ENCODE data around the gene LRIG1.

Gene LRIG1

DNA sequence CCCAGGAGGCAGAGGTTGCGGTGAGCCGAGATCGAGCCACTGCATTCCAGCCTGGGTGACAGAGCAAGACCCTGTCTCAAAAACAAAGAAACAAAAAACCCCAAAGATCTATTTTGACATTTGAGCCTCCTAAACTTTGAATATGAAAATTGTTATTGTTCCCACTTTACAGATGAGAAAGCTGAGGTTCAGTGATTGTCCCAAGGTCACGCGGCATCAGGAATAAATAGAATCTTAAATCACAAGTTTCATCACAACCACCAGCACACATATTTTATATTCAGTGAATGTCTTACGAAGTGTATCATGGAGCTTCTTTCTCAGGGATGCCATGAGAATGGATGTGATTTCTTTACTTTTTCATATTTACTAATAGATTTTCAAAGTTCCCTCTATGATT, 5.3 kb upstream of the LRIG1 start:
- DNase-seq (ENCODE audit: low read depth in 2 of 2): no peak

DNA sequence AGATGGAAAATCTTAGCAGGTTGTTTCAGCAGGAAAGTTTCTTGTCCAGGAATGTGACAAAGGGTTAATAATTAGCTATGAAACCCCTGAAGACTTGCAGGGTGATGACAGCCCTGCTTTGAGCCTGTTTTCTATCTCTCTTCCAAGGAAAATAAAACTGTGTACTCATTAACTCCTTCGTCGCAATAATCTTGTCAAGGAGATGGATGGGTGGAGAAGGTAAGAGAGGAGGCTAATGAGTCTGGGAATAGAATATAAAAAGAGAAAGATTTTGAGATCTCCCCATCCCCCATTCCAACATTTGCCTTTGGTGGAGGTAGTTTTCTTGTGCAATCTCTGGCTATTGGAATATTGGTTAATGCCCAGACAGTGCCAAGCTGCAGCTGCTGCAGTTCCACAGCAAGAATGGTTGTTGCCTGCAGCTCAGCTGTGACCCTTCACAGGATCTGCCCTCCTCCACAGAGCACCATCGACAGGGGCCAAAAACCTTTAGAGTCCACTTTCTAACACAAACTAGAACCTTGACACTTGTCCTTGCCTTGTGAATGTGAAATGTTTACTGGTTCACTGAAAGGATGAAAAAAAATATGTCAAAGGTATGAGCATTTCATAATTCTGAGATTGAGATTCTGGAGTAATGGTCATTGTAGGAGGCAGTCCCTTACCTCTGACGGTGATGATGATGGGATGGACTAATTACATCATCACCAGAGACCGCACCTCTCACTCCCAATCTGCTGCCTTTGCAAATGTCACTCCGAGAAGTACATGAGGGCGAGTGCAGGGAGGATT, 4.2 kb upstream of the LRIG1 start:
- DNase-seq (ENCODE audit: low read depth in 2 of 2): no peak

- DNase-seq (ENCODE audit: low read depth in 2 of 2): no peak
These were observed 2.2 kb upstream of the LRIG1 start for GRCh38 chr3:66502981-66503380.

DNA sequence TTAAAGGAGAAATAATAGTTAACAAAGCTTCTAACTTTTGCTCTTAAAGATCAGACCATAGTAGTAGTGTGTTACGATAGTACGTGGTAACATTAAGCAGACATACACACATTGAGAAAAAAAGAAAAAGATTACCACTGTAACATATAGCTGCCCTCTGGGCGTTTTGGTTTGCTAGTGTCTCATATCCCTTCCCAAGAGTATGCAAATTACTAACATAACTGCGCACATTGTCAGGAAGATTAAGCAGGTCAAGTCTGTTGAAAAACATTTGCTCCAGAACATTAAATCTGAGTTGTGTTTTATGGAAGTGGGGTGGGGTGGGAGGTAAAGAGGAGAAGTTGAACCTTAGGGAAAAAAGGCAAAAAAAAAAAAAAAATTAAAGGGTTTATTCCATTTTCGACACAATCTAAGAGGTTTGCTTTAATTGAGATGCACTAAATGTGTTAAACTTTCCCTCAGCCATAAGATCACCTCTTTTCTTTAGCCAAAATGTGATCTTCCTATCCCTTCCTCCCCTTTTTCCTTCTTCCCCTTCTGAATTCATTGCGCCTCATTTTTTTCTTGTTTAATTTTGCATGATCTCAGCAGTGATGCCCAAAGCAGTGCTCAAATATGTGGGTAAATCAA, 1.5 kb upstream of the LRIG1 start:
- DNase-seq (ENCODE audit: low read depth in 2 of 2): no peak

- DNase-seq (ENCODE audit: low read depth in 2 of 2): no peak
These were observed 842 bp upstream of the LRIG1 start for GRCh38 chr3:66501483-66502244.

DNA sequence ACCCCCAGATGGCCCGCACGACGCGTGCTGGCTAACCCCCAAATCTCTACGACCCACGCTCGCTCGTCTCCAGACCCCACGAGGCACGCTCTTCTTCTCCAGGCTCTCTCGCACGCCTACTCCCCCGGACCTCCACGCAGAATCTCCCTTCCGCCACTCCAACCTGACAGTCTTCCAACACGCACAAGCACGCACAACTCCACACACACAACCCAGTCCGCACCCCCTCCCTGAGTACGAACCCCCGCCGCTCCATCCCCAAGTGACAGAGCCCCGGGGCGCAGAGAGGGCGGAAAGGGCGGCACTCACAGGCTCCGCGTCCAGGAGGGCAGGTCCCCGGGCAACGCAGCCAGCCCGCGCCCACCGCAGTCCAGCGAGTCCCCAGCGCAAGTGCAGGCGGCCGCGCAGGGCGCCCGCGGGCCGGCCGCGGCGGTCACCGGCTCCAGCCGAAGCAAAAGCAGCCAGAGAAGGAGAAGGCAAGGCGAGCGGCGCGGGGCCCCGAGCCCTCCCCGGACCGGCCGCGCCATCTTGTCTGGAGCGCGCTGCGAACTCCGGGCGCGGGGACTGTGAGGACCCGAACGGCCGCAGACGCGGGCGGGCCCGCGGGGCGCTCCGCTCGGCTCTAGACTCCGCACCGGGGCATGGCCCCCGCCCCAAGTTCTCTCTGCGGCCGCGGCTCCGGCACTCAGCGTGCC, 794 bp downstream of the LRIG1 start:
- DNase-seq (ENCODE audit: low read depth in 2 of 2): peak; percentile 27 to 42

DNA sequence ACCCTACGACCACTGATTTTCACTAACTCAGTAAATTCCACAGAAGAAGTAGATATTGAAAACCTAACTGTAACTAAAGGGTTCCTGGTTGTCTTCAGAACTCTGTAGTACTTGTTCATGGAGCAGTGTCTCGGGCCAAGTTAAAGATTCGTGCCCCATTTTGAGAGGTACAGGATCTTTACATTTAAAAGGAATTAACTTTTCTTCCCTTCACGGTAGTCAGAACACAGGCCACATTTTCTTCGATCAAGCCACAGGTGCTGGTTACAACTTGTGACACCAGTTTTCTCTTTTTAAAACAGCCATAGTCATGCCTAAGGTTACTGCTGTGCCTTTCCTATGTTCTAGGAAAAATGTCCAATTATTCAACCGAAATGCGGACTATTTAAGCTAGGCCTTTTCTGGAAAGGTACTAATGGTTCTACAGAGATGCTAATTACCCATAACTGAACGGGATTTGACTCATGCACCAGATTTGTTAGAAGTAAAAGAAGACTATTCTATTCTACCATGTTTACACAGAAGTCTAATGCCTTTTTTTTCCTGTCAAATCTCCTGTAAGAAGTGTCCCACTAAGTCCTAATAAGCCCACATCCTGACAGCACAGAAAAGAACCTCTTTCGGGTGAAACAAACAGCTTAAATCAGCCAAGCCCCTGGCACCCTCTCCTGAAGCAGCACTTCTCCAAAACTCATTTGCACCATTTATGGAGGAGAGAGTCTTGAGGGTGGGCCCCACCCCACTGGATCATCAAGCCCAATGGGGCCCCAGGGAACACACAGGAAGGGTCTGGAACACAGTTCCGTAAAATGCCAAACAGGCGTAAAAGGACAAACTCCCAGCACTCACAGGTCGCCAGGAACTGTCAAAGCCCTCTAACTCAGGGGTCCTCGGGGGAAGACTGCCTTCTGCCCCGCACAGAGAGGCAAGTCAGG, 1.9 kb downstream of the LRIG1 start:
- no peak for DNase-seq (ENCODE audit: low read depth in 2 of 2)

- no peak for DNase-seq (ENCODE audit: low read depth in 2 of 2)
These were observed 2.7 kb downstream of the LRIG1 start for GRCh38 chr3:66497985-66498671.

DNA sequence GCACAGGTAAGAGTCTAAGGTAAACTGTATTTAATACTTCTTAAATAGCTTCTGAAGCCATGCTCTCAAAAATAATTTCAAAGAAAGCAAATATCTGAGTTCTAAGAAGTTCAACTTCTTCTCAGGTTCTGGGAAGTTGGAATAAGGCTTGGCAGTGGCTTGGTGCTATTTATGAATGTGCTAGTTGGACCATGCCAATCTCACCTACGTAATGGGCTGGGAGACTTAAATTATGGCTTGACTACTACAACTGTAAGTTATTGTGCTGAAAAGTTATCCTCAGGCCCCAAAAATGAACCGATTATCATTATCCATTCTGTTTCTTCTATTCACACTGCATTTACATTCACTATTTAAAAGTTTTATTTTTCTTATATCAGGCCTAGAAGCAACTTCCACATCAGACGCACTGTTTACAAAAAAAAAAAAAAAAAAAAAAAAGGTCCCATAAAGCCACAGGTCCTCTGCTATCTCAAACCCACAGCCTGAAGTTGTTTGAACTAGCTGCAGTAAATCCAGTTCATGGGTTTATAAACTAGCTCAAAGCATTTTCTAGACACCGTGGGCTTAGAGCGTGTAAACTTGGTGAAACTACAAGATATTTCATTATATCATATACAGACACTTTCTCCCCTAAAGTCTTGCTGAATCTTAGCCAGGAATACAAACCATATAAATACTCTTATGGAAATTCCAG, 3.4 kb downstream of the LRIG1 start:
- no peak for DNase-seq (ENCODE audit: low read depth in 2 of 2)

- no peak for DNase-seq (ENCODE audit: low read depth in 2 of 2)
These were observed 4.1 kb downstream of the LRIG1 start for GRCh38 chr3:66496746-66497145.

DNA sequence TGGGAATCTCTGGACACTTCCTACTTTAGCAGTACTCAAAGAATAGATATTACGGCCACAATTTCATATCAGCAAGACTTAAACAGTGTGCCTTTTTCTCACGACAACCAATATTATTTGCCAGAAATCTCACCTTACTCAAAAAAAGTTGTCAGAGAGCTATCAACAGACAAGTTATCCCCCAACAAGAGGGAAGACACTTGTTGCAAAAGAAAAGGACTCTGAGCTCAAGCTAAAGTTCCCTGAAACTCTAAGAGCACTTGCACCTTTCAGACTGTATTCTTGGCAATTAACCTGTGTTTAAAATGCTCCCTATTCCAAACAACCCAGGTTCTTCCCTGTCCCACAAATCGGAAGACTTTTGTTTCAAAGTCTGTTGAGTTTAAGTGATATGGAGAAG, 4.5 kb downstream of the LRIG1 start:
- DNase-seq (ENCODE audit: low read depth in 2 of 2): no peak

- DNase-seq (ENCODE audit: low read depth in 2 of 2): no peak
These were observed 5.2 kb downstream of the LRIG1 start for GRCh38 chr3:66495668-66496045.

- DNase-seq (ENCODE audit: low read depth in 2 of 2): no peak
These were observed 5.7 kb downstream of the LRIG1 start for GRCh38 chr3:66494959-66495667.

GRCh38 chr3:66493458-66494099, 7.2 kb downstream of the LRIG1 start:
- DNase-seq (ENCODE audit: low read depth in 2 of 2): no peak

DNA sequence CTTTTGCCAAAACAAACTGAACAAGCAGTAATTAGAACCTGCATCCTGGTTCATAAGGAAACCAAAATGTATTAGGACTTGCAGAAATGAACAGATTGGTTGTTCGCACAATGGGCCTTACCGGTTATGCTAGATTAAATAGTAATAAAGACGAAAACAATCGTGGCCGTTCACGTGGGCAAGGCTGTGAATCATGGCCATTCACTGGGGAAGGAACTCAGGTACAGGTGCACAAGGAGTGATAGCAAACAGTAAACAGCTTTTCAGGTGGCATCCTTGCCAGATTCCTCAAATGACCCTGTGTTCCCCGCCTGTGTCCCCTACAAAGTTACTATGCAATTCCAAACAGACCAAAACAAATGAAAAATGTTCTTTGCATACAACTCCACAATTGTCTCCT, 8.2 kb downstream of the LRIG1 start:
- no peak for DNase-seq (ENCODE audit: low read depth in 2 of 2)

GRCh38 chr3:66492071-66492470, 8.8 kb downstream of the LRIG1 start:
- DNase-seq (ENCODE audit: low read depth in 2 of 2): no peak

- DNase-seq (ENCODE audit: low read depth in 2 of 2): no peak
These were observed 9.8 kb downstream of the LRIG1 start for GRCh38 chr3:66490984-66491383.

DNA sequence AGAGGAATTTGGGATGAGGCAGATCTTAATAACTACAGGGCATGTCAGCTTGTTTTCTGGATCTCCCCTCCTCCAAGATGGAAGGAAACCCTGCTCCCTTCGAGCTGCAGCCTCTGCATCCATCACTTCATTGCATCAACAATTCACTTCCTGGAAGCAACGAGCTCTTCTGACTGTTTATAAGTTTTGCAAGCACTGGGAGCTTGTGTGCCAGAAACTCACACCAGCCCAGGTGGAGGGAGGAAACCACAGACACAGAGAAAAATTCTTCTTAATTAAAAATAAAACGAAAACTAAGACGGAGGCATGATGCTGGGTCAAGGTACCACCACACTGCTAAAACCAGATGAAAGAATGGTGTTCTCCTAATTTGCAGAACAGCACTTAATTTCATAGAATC, 10.6 kb downstream of the LRIG1 start:
- no peak for DNase-seq (ENCODE audit: low read depth in 2 of 2)

DNA sequence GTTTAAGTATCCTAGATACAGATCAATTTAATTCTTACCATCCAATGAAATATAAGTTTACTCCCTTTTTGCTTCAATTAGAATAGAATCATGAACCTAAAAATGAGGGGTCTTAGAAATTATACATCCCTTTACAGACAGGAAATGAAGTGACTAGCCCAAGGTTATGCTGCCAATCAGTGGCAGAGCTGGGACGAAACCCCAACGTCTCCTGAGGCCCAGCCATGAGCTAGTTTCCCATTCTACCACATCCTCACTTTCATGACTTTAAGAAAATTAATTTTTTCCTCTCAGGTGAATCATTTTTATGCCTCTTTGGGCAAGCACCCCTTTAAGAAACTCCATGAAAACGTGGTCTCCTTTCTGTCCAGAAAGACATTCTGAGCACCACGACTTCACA, 11.2 kb downstream of the LRIG1 start:
- no peak for DNase-seq (ENCODE audit: low read depth in 2 of 2)
